SU-DHL-6 (cell line): Measurements from ENCODE around the gene SLC6A12.

Source experiments
- H2AFZ ChIP-seq: fragments of 200-600 bp; sonication (generic); 2 replicates; pipeline ENCODE4 v1.6.1; 2014; ENCODE audit warnings: low read depth, mild to moderate bottlenecking, moderate library complexity, mixed read lengths, antibody characterized with exemption, low read length; ENCODE audit not compliant: severe bottlenecking
- H3F3A ChIP-seq: fragments of 200-600 bp; shearing (Covaris generic); 2 replicates; pipeline ENCODE4 v1.6.0; 2016; ENCODE audit warnings: antibody characterized with exemption, mild to moderate bottlenecking; ENCODE audit not compliant: insufficient read depth
- H3K27ac ChIP-seq: fragments of 200-600 bp; sonication (generic); 2 replicates; pipeline ENCODE4 v1.5.1; 2016; ENCODE audit warnings: low read depth, mild to moderate bottlenecking, low read length, moderate library complexity, mixed read lengths
- H3K27me3 ChIP-seq: fragments of 200-600 bp; sonication (generic), shearing (Covaris generic); 2 replicates; pipeline ENCODE4 v1.6.0; 2014; ENCODE audit warnings: mild to moderate bottlenecking, low read length
- H3K36me3 ChIP-seq: fragments of 200-600 bp; sonication (generic); 2 replicates; pipeline ENCODE4 v1.6.1; 2014; ENCODE audit warnings: mild to moderate bottlenecking, low read length, mixed read lengths
- H3K4me2 ChIP-seq: fragments of 300-600, 200-600 bp; shearing (Covaris generic), sonication (generic); 2 replicates; pipeline ENCODE4 v1.6.0; 2014; ENCODE audit warnings: low read length, low read depth, mild to moderate bottlenecking; ENCODE audit not compliant: poor library complexity, severe bottlenecking
- H3K4me3 ChIP-seq: fragments of 200-600 bp; sonication (generic); 2 replicates; pipeline ENCODE4 v1.5.1; 2014; ENCODE audit warnings: antibody characterized with exemption, low read length, mild to moderate bottlenecking, mixed read lengths; ENCODE audit not compliant: insufficient read depth, poor library complexity, severe bottlenecking
- H3K79me2 ChIP-seq: fragments of 200-600 bp; sonication (generic); 2 replicates; pipeline ENCODE4 v1.6.1; 2014; ENCODE audit warnings: mild to moderate bottlenecking, low read length, moderate library complexity; ENCODE audit not compliant: insufficient read depth
- H3K9ac ChIP-seq: fragments of 200-600 bp; sonication (generic); 2 replicates; pipeline ENCODE4 v1.7.0; 2014; ENCODE audit warnings: mild to moderate bottlenecking, low read length
- H3K9me2 ChIP-seq: fragments of 200-600 bp; sonication (generic); replicated peaks from 2 replicates; pipeline ENCODE4 v1.6.1; 2014; ENCODE audit warnings: low read length; ENCODE audit not compliant: insufficient read depth
- H3K9me3 ChIP-seq: fragments of 200-600 bp; sonication (generic); 2 replicates; pipeline ENCODE4 v1.6.1; 2014; ENCODE audit warnings: low read length, mixed read lengths; ENCODE audit not compliant: insufficient read depth
- H4K20me1 ChIP-seq: fragments of 200-600 bp; sonication (generic); 2 replicates; pipeline ENCODE4 v1.6.1; 2014; ENCODE audit warnings: low read depth, mild to moderate bottlenecking, antibody characterized with exemption, low read length, moderate library complexity, mixed read lengths
- CTCF ChIP-seq: fragments of 200-600 bp; sonication (generic); IDR thresholded peaks from one replicate; pipeline ENCODE4 v1.5.1; 2017; ENCODE audit warnings: antibody characterized with exemption, mild to moderate bottlenecking, low read length, moderate library complexity; ENCODE audit not compliant: insufficient read depth, poor library complexity, severe bottlenecking
- EZH2phosphoT487 ChIP-seq: fragments of 200-600 bp; sonication (generic), shearing (Covaris generic); conservative IDR thresholded peaks from 2 replicates; pipeline ENCODE4 v1.6.1; 2018; ENCODE audit warnings: mild to moderate bottlenecking, antibody characterized with exemption, low read length, moderate library complexity, mixed read lengths

Gene SLC6A12

GRCh38 chr12:153080-153746 lies 60.7 kb downstream of the SLC6A12 start:
- TF ChIP-seq EZH2phosphoT487 (no peak), CTCF (peak; percentile 77)
- Histone ChIP-seq H2AFZ (no peak overlapping the region), H4K20me1 (no peaks in the 10 kb centered on the region), H3K4me3 (no peak overlapping the region), H3F3A (no peaks in the 10 kb centered on the region), H3K27me3 (no peaks in the 10 kb centered on the region), H3K79me2 (no peaks in the 10 kb centered on the region), H3K9me3 (no peaks in the 10 kb centered on the region), H3K36me3 (no peaks in the 10 kb centered on the region), H3K9ac (no peak overlapping the region), H3K4me2 (no peak overlapping the region), H3K27ac (no peak overlapping the region), H3K9me2 (no peaks in the 10 kb centered on the region)

GRCh38 chr12:152440-152839 lies 61.5 kb downstream of the SLC6A12 start:
- Histone ChIP-seq H3K79me2 (no peaks in the 10 kb centered on the region), H3K4me2 (no peak overlapping the region), H3K9me3 (no peaks in the 10 kb centered on the region), H2AFZ (no peak overlapping the region), H3K27me3 (no peaks in the 10 kb centered on the region), H3K9me2 (no peaks in the 10 kb centered on the region), H3K9ac (no peak overlapping the region), H4K20me1 (no peaks in the 10 kb centered on the region), H3K36me3 (no peaks in the 10 kb centered on the region), H3K27ac (no peak overlapping the region), H3F3A (no peaks in the 10 kb centered on the region), H3K4me3 (no peak overlapping the region)
- TF ChIP-seq EZH2phosphoT487: no peak
- no peak for TF ChIP-seq CTCF

GRCh38 chr12:151579-151978 lies 62.4 kb downstream of the SLC6A12 start:
- Histone ChIP-seq H3F3A (no peaks in the 10 kb centered on the region), H3K4me2 (no peak overlapping the region), H3K9ac (no peak overlapping the region), H3K27me3 (no peaks in the 10 kb centered on the region), H2AFZ (no peak overlapping the region), H3K27ac (no peak overlapping the region), H3K4me3 (no peak overlapping the region), H4K20me1 (no peaks in the 10 kb centered on the region), H3K36me3 (no peaks in the 10 kb centered on the region), H3K79me2 (no peaks in the 10 kb centered on the region), H3K9me2 (no peaks in the 10 kb centered on the region), H3K9me3 (no peaks in the 10 kb centered on the region)
- no peak for TF ChIP-seq EZH2phosphoT487

- no peak for TF ChIP-seq EZH2phosphoT487
- TF ChIP-seq CTCF: no peak
- H3K4me2 ChIP-seq: no peak overlapping the region
Observed at GRCh38 chr12:148676-149416, 65.1 kb downstream of the SLC6A12 start.

More at GRCh38 chr12:148676-149416, 65.1 kb downstream of the SLC6A12 start:
- no peaks in the 10 kb centered on the region for H4K20me1 ChIP-seq
- H3K27ac ChIP-seq: no peak overlapping the region
- H3K4me3 ChIP-seq: no peak overlapping the region
- H3K79me2 ChIP-seq: no peaks in the 10 kb centered on the region
- H2AFZ ChIP-seq: no peak overlapping the region
- H3K9me2 ChIP-seq: no peaks in the 10 kb centered on the region
- H3K9me3 ChIP-seq: no peaks in the 10 kb centered on the region
- no peak overlapping the region for H3K9ac ChIP-seq
- H3K36me3 ChIP-seq: no peaks in the 10 kb centered on the region
- H3F3A ChIP-seq: no peaks in the 10 kb centered on the region
- no peaks in the 10 kb centered on the region for H3K27me3 ChIP-seq
